ENCODE results near the gene RPL39L.
"Not testable (repeated sequence)": the region's sequence is repeated elsewhere in the genome, so short reads cannot be mapped to it uniquely, and the experiment has no call there.

The RPL39L gene

GRCh38 chr3:187139126-187139894 is at the start of gene RPL39L:
RPL39L (minus strand) TSS chr3:187139496; CDS start chr3:187121300, 18,196 bp downstream.
- peak; percentile 93 for DNase-seq

GRCh38 chr3:187188931-187189330 is 49.6 kb upstream of the RPL39L start:
- DNase-seq, result no peak

- DNase-seq, result no peak
Measured at GRCh38 chr3:187186801-187187421, 47.6 kb upstream of the RPL39L start.

DNA sequence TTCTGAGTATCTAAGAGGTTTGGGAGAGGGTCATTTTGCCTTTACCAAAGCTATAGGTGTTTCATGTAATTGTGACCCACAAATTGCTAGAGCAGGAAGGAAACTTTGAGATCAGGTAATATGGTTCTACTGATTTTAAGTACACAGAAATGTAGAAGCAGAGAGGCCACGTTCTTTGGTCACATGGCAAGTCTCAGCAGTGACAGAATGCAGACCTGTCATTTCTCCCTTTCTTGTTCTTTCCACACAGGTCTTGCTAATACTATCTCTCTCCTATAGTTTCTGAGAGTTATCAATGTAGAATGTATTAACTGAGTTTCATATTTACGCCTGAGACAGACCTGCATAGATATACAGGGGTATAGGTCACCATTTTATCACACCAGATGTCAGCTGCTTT is 47.1 kb upstream of the RPL39L start:
- no peak for DNase-seq

- DNase-seq, result no peak
Measured at GRCh38 chr3:187185759-187186158, 46.5 kb upstream of the RPL39L start.

- DNase-seq, result no peak
Measured at GRCh38 chr3:187183903-187184302, 44.6 kb upstream of the RPL39L start.

- no peak for DNase-seq
Measured at GRCh38 chr3:187183210-187183862, 44.0 kb upstream of the RPL39L start.

DNA sequence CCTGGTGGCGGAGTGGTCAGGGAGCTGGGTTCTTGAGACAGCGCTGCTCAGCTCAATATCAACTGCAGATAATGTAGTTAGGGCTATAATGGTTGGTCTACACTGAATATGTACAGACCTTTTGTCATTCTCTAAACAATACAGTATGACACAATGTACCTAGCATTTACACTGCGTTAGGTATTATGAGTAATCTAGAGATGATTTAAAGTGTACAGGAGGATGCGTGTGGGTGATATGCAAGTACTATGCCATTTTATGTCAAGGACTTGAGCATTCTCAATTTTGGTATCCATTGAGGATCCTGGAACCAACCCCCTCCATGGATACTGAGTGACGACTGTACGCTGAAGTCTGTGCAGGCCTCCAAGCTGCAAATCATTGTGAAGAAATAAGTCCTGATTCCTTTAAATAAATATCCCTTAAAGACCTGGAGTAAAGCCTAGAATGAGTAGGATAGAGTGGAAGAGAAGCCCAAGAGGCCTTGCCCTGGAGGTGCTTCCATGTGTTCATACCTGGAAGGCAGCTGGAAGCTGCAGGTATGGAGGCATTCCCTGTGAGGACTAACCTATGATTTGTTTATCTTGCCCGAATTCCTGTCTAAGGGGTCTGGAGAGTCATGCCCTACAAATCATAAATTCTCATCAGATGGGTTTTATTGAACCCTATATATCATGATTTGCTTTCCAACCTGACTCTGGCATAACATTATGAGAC is 42.3 kb upstream of the RPL39L start:
- no peak for DNase-seq

- DNase-seq, result no peak
Measured at GRCh38 chr3:187172929-187173328, 33.6 kb upstream of the RPL39L start.

DNA sequence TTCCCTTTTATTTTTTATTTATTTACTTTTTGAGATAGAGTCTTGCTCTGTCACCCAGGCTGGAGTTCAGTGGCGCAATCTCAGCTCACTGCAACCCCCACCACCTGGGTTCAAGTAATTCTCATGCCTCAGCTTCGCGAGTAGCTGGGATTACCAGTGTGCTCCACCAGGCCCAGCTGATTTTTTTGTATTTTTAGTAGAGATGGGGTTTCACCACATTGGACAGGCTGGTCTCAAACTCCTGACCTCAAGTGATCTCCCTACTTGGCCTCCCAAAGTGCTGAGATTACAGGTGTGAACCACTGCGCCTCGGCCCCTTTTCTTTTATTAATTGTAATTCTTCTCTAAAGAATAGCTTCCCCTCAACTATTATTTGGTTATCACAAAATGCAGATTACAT is 31.6 kb upstream of the RPL39L start:
- not testable (repeated sequence) for DNase-seq

DNA sequence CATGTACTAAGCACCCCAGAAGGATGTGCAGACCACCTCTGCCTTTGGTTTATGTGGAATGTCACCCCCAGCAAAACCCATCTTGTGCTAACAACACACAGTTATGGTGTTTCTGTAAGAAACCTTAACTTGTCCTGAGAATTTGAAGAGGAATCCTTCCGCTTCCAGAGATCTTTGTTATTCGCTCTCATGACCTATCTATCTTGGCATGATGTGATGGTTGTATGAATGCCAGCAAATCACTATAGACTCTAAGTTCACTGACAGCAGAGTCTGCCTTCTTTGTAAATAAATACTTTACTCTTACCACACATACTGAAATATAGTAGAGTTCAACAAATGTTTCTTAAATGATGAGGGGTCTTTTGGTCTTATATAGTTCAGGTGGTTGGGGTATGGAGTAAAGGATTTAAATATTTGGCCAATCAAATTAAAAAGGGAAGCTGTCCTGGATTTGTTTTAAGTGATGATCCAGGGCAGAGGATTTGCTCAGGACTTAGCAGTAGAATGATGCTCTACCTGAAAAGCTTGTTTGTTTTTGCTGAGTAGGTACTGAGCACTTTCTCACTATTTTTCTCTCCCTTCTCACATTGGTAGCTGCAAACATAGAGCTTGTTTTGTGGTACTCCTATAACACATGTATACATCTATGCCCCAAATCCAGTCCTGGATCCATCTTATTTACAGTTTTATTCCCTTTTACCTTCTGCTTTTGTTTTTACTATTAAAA is 30.1 kb upstream of the RPL39L start:
- DNase-seq, result no peak

GRCh38 chr3:187167777-187168176 is 28.5 kb upstream of the RPL39L start:
- DNase-seq, result no peak

GRCh38 chr3:187166750-187167149 is 27.5 kb upstream of the RPL39L start:
- DNase-seq, result no peak

DNA sequence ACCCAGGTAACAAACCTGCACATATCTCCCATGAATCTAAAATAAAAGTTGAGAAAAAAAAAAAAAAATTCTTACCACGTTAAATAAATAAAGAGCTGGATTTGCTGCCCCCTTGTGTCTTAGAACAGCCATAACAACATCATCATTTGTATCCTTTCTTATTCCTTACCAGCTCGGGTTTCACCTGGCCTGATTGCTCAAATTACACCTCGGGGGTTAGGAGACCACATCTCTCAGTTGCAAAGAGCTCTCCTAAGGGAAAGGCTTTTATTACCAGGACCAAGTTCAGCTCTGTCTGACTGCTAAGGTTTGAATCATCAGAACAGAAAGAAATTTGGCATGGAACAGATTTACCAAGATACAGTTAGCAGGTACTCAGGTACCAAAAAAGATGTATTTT is 25.8 kb upstream of the RPL39L start:
- peak; percentile 8 for DNase-seq

- DNase-seq, result no peak
Measured at GRCh38 chr3:187162265-187162953, 23.1 kb upstream of the RPL39L start.

- no peak for DNase-seq
Measured at GRCh38 chr3:187161556-187161955, 22.3 kb upstream of the RPL39L start.

- DNase-seq, result peak; percentile 73
Measured at GRCh38 chr3:187150599-187150998, 11.3 kb upstream of the RPL39L start.

- no peak for DNase-seq
Measured at GRCh38 chr3:187150186-187150585, 10.9 kb upstream of the RPL39L start.

- no peak for DNase-seq
Measured at GRCh38 chr3:187146389-187146788, 7.1 kb upstream of the RPL39L start.

GRCh38 chr3:187145149-187145895 is 6.0 kb upstream of the RPL39L start:
- no peak for DNase-seq

DNA sequence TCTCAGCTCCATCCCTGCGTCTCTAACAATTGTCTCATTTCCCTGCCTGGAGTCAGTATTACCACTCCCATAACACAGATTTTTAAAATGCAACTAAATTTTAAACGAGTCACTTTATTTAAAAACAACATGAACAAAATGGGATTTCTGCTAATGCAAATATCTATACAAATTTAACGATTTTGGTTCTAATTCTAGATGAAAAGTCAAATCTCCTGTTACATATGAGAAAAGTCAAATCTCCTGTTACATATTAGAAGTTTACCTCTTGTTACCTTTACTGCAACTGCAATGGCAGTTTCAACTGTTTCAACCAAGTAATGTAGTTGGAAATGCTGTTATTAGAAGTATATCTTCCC is 578 bp upstream of the RPL39L start:
- no peak for DNase-seq

Data from activated naive CD4-positive, alpha-beta T cell treated with Interleukin-2 at 50 U/mL for 16 hours (primary cell).